SK-N-SH treated with all-trans-retinoic acid at 6 μM for 48 hours (cell line): ENCODE results near the gene ARID2.

Experiments
- ATAC-seq: fragments of 200-7000 bp; cut with Tn5 transposase; 3 replicates; pipeline ENCODE4 v1.9.1; 2020; ENCODE audit warnings: mild to moderate bottlenecking, moderate library complexity
- ARNTL ChIP-seq: fragments of 450-650 bp; formaldehyde crosslinking; IDR thresholded peaks from 2 replicates; pipeline ENCODE4 v1.5.0; 2020; ENCODE audit warnings: low read depth, mild to moderate bottlenecking, moderate library complexity, borderline replicate concordance
- BACH2 ChIP-seq: fragments of 250-450 bp; sonication (Bioruptor Pico); IDR thresholded peaks from 2 replicates; pipeline ENCODE4 v1.9.0; 2021; ENCODE audit warnings: mild to moderate bottlenecking, borderline replicate concordance
- CSDC2 ChIP-seq: fragments of 250-450 bp; sonication (Bioruptor Pico); IDR thresholded peaks from 2 replicates; pipeline ENCODE4 v1.5.0; 2020; ENCODE audit warnings: mild to moderate bottlenecking, moderate library complexity
- ESRRG ChIP-seq: fragments of 250-450 bp; sonication (Bioruptor Pico); IDR thresholded peaks from 2 replicates; pipeline ENCODE4 v1.6.1; 2021; ENCODE audit warnings: mild to moderate bottlenecking
- GLIS3 ChIP-seq: fragments of 250-450 bp; sonication (Bioruptor Pico); IDR thresholded peaks from 2 replicates; pipeline ENCODE4 v1.5.0; 2020; ENCODE audit warnings: mild to moderate bottlenecking, moderate library complexity
- ISL1 ChIP-seq: fragments of 250-450 bp; sonication (Bioruptor Pico); IDR thresholded peaks from 2 replicates; pipeline ENCODE4 v2.1.2; 2022; ENCODE audit warnings: mild to moderate bottlenecking, moderate library complexity
- OSR1 ChIP-seq: fragments of 250-450 bp; sonication (Bioruptor Pico); IDR thresholded peaks from 2 replicates; pipeline ENCODE4 v1.8.0; 2022; ENCODE audit warnings: moderate library complexity, mild to moderate bottlenecking, inconsistent platforms
- PPARA ChIP-seq: fragments of 250-450 bp; sonication (Bioruptor Pico); IDR thresholded peaks from 2 replicates; pipeline ENCODE4 v1.5.0; 2020; ENCODE audit warnings: mild to moderate bottlenecking, borderline replicate concordance
- RARB ChIP-seq: fragments of 250-450 bp; sonication (Bioruptor Pico); IDR thresholded peaks from 2 replicates; pipeline ENCODE4 v1.8.0; 2021; ENCODE audit warnings: mild to moderate bottlenecking, moderate library complexity
- SNAI2 ChIP-seq: fragments of 250-450 bp; sonication (Bioruptor Pico); IDR thresholded peaks from 2 replicates; pipeline ENCODE4 v1.5.0; 2020; ENCODE audit warnings: mild to moderate bottlenecking, moderate library complexity
- TCF4 ChIP-seq: fragments of 250-450 bp; sonication (Bioruptor Pico); IDR thresholded peaks from 2 replicates; pipeline ENCODE4 v1.8.0; 2021; ENCODE audit warnings: mild to moderate bottlenecking, moderate library complexity, borderline replicate concordance
- TOX ChIP-seq: fragments of 250-450 bp; sonication (Bioruptor Pico); IDR thresholded peaks from 2 replicates; pipeline ENCODE4 v1.8.0; 2021; ENCODE audit warnings: mild to moderate bottlenecking, moderate library complexity, borderline replicate concordance
- ZFP3 ChIP-seq: fragments of 250-450 bp; sonication (Bioruptor Pico); IDR thresholded peaks from 2 replicates; pipeline ENCODE4 v1.5.0; 2020; ENCODE audit warnings: mild to moderate bottlenecking, moderate library complexity
- ZNF565 ChIP-seq: fragments of 450-650 bp; formaldehyde crosslinking; conservative IDR thresholded peaks from 2 replicates; pipeline ENCODE4 v1.5.0; 2020; ENCODE audit warnings: low read depth, mild to moderate bottlenecking, moderate library complexity
- ZNF70 ChIP-seq: fragments of 450-650 bp; formaldehyde crosslinking; IDR thresholded peaks from 2 replicates; pipeline ENCODE4 v1.5.0; 2020; ENCODE audit warnings: mild to moderate bottlenecking, moderate library complexity
- ZNF8 ChIP-seq: fragments of 450-650 bp; formaldehyde crosslinking; IDR thresholded peaks from 2 replicates; pipeline ENCODE4 v1.5.0; 2020; ENCODE audit warnings: mild to moderate bottlenecking, moderate library complexity
- TF ChIP-seq, protein P1 (sequence below): fragments of 250-450 bp; sonication (Bioruptor Pico); IDR thresholded peaks from 2 replicates; pipeline ENCODE4 v1.8.0; 2020; ENCODE audit warnings: mild to moderate bottlenecking, moderate library complexity, borderline replicate concordance
- TF ChIP-seq, protein P2 (sequence below): fragments of 250-450 bp; sonication (Bioruptor Pico); IDR thresholded peaks from 2 replicates; pipeline ENCODE4 v1.5.0; 2020; ENCODE audit warnings: mild to moderate bottlenecking, moderate library complexity
- TF ChIP-seq, protein P3 (sequence below): fragments of 250-450 bp; sonication (Bioruptor Pico); IDR thresholded peaks from 2 replicates; pipeline ENCODE4 v1.5.1; 2020; ENCODE audit warnings: low read depth, mild to moderate bottlenecking, moderate library complexity
- TF ChIP-seq, protein P4 (sequence below): fragments of 250-450 bp; sonication (Bioruptor Pico); IDR thresholded peaks from 2 replicates; pipeline ENCODE4 v1.8.0; 2021; ENCODE audit warnings: low read depth, mild to moderate bottlenecking, moderate library complexity, borderline replicate concordance
- TF ChIP-seq, protein P5 (sequence below): fragments of 250-450 bp; sonication (Bioruptor Pico); IDR thresholded peaks from 2 replicates; pipeline ENCODE4 v1.5.1; 2021; ENCODE audit warnings: mild to moderate bottlenecking, moderate library complexity

ARID2 gene

DNA sequence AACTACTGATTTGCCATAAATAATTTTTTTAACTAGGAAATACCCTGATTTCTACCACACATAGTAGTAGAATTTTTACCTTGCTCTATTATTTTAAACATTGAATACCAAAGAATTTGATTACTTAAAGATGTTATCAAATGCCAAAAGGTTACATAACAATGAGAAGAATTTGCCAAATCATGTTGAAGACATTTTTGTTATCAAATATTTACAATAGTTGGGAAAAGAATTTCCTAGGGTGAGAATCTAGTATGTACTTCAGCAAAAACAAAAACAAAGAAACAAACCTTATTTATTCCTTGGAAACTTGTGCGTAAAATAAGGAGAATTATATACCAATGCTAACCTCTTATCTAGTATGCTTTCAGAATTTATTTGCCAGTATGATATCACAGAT is 153.7 kb downstream of the ARID2 start:
- no peak for ATAC-seq
- TF ChIP-seq ZNF70 (CRISPR knock-in tag) (no peak), BACH2 (CRISPR knock-in tag) (no peak), ARNTL (CRISPR knock-in tag) (no peak), CSDC2 (CRISPR knock-in tag) (no peak), ISL1 (CRISPR knock-in tag) (no peak), TCF4 (no peak), RARB (CRISPR knock-in tag) (no peak), OSR1 (no peak), ZNF565 (CRISPR knock-in tag) (no peak), SNAI2 (CRISPR knock-in tag) (no peak), ZFP3 (no peak), ESRRG (CRISPR knock-in tag) (no peak), PPARA (no peak)
- TF ChIP-seq, protein P1, sequence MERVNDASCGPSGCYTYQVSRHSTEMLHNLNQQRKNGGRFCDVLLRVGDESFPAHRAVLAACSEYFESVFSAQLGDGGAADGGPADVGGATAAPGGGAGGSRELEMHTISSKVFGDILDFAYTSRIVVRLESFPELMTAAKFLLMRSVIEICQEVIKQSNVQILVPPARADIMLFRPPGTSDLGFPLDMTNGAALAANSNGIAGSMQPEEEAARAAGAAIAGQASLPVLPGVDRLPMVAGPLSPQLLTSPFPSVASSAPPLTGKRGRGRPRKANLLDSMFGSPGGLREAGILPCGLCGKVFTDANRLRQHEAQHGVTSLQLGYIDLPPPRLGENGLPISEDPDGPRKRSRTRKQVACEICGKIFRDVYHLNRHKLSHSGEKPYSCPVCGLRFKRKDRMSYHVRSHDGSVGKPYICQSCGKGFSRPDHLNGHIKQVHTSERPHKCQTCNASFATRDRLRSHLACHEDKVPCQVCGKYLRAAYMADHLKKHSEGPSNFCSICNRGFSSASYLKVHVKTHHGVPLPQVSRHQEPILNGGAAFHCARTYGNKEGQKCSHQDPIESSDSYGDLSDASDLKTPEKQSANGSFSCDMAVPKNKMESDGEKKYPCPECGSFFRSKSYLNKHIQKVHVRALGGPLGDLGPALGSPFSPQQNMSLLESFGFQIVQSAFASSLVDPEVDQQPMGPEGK (CRISPR knock-in tag), result no peak
- TF ChIP-seq, protein P2, sequence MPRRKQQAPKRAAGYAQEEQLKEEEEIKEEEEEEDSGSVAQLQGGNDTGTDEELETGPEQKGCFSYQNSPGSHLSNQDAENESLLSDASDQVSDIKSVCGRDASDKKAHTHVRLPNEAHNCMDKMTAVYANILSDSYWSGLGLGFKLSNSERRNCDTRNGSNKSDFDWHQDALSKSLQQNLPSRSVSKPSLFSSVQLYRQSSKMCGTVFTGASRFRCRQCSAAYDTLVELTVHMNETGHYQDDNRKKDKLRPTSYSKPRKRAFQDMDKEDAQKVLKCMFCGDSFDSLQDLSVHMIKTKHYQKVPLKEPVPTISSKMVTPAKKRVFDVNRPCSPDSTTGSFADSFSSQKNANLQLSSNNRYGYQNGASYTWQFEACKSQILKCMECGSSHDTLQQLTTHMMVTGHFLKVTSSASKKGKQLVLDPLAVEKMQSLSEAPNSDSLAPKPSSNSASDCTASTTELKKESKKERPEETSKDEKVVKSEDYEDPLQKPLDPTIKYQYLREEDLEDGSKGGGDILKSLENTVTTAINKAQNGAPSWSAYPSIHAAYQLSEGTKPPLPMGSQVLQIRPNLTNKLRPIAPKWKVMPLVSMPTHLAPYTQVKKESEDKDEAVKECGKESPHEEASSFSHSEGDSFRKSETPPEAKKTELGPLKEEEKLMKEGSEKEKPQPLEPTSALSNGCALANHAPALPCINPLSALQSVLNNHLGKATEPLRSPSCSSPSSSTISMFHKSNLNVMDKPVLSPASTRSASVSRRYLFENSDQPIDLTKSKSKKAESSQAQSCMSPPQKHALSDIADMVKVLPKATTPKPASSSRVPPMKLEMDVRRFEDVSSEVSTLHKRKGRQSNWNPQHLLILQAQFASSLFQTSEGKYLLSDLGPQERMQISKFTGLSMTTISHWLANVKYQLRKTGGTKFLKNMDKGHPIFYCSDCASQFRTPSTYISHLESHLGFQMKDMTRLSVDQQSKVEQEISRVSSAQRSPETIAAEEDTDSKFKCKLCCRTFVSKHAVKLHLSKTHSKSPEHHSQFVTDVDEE (CRISPR knock-in tag), result no peak
- TF ChIP-seq, protein P3, sequence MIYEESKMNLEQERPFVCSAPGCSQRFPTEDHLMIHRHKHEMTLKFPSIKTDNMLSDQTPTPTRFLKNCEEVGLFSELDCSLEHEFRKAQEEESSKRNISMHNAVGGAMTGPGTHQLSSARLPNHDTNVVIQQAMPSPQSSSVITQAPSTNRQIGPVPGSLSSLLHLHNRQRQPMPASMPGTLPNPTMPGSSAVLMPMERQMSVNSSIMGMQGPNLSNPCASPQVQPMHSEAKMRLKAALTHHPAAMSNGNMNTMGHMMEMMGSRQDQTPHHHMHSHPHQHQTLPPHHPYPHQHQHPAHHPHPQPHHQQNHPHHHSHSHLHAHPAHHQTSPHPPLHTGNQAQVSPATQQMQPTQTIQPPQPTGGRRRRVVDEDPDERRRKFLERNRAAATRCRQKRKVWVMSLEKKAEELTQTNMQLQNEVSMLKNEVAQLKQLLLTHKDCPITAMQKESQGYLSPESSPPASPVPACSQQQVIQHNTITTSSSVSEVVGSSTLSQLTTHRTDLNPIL (CRISPR knock-in tag), result no peak
- TF ChIP-seq, protein P4, sequence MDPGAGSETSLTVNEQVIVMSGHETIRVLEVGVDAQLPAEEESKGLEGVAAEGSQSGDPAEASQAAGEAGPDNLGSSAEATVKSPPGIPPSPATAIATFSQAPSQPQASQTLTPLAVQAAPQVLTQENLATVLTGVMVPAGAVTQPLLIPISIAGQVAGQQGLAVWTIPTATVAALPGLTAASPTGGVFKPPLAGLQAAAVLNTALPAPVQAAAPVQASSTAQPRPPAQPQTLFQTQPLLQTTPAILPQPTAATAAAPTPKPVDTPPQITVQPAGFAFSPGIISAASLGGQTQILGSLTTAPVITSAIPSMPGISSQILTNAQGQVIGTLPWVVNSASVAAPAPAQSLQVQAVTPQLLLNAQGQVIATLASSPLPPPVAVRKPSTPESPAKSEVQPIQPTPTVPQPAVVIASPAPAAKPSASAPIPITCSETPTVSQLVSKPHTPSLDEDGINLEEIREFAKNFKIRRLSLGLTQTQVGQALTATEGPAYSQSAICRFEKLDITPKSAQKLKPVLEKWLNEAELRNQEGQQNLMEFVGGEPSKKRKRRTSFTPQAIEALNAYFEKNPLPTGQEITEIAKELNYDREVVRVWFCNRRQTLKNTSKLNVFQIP (CRISPR knock-in tag), result no peak

DNA sequence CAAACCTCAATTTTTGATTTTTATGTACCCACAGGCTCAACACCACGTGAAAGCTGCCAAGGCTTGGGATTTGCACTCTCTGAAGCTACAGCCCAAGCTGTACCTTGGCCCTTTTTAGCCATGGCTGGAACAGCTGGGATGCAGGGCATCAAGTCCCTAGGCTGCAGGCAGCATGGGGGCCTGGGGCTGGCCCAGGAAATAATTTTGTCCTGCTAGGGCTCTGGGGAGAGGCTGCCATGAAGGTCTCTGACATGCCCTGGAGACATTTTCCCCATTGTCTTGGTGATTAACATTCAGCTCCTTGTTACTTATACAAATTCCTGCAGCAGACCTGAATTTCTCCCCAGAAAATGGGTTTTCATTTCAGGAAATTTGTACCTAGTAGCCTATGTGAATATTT is 157.2 kb downstream of the ARID2 start:
- TF ChIP-seq, protein P5, sequence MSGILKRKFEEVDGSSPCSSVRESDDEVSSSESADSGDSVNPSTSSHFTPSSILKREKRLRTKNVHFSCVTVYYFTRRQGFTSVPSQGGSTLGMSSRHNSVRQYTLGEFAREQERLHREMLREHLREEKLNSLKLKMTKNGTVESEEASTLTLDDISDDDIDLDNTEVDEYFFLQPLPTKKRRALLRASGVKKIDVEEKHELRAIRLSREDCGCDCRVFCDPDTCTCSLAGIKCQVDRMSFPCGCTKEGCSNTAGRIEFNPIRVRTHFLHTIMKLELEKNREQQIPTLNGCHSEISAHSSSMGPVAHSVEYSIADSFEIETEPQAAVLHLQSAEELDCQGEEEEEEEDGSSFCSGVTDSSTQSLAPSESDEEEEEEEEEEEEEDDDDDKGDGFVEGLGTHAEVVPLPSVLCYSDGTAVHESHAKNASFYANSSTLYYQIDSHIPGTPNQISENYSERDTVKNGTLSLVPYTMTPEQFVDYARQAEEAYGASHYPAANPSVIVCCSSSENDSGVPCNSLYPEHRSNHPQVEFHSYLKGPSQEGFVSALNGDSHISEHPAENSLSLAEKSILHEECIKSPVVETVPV, result no peak
- TF ChIP-seq ISL1 (CRISPR knock-in tag), result no peak
- TF ChIP-seq GLIS3 (CRISPR knock-in tag), result no peak
- TF ChIP-seq SNAI2 (CRISPR knock-in tag), result no peak
- TF ChIP-seq ZNF8 (CRISPR knock-in tag), result no peak
- TF ChIP-seq TOX (CRISPR knock-in tag), result no peak
- TF ChIP-seq, all 23 proteins: peak for 0

DNA sequence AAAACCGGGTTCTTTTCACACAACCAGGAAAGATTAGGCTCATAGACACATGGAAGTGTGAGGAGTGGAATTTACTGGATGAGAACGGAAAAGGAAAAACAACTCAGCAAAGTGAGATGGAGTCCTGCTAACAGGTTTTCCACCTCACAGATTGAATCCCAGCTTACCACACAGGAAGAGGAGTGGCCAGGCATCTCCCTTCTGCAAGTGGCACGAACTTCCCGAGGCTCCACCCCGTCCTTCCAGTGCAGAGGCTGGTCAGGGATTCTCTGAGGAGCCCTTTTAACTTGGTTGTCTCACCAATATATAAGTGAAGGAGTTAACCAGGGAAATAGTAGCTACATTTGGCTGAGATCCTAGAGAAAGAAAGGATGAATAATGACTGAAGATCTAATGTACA is 158.0 kb downstream of the ARID2 start:
- ATAC-seq, result no peak
- TF ChIP-seq, protein P3 (CRISPR knock-in tag), result no peak
- TF ChIP-seq TOX (CRISPR knock-in tag) (no peak), CSDC2 (CRISPR knock-in tag) (no peak), ZNF70 (CRISPR knock-in tag) (no peak), OSR1 (no peak), ESRRG (CRISPR knock-in tag) (no peak), PPARA (no peak)
- TF ChIP-seq, protein P5, result no peak
- TF ChIP-seq, protein P1 (CRISPR knock-in tag), result no peak

More for the DNA sequence above, 157.2 kb downstream of the ARID2 start:
- no peak for ATAC-seq
